Measurements from ENCODE around the gene AIMP1.

The AIMP1 gene

DNA sequence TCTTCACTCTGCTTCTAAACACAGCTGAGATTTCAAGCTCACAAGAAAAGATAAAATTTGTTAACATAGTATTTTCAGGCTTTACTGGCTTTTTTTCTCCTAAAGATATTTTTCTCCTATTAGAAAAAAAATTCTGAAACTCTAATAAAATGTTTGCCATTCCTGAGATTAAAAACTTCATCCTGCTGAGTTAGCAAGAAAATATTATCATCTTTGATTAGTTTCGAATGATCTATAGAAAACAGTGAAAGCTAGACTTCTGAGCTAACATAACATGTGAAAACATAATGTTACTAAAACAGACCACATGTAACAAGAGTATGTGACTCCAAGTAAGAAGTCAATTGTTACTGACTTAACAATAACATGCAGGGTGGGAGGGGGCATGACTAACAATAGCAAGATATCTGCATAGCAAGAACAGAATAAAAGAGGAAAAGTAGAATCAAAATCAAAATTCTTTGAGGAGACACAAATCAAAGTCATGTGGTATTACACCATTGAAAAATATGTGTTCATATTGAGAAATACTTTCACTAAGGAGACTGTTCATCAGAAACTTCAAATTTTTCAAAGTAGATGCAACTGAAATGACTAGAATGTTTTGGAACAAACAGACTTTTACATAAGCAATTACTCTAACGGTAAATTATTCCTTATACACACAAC is 14.8 kb upstream of the AIMP1 start:
- no peak overlapping the region for H3K27ac ChIP-seq

DNA sequence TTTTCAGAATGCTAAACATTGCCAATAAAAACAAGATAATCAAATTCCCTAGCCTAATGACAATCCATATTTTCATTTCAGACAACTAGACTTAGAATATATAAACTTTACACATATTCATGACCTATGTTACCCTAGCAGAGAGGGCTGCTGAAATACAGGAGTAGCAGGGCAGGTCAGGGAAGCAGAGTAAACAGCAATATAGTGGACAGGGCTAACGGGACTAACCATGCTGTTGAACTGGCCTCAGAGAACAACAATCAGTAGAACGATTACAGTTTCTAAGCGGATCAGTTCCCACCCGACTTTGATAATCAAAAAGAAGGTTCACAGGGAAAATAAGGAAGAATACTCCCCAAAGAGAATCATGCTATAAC is 14.3 kb upstream of the AIMP1 start:
- TF ChIP-seq, protein P1, sequence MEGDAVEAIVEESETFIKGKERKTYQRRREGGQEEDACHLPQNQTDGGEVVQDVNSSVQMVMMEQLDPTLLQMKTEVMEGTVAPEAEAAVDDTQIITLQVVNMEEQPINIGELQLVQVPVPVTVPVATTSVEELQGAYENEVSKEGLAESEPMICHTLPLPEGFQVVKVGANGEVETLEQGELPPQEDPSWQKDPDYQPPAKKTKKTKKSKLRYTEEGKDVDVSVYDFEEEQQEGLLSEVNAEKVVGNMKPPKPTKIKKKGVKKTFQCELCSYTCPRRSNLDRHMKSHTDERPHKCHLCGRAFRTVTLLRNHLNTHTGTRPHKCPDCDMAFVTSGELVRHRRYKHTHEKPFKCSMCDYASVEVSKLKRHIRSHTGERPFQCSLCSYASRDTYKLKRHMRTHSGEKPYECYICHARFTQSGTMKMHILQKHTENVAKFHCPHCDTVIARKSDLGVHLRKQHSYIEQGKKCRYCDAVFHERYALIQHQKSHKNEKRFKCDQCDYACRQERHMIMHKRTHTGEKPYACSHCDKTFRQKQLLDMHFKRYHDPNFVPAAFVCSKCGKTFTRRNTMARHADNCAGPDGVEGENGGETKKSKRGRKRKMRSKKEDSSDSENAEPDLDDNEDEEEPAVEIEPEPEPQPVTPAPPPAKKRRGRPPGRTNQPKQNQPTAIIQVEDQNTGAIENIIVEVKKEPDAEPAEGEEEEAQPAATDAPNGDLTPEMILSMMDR (conservative IDR thresholded peaks at IDR 0.05): no peak
- no peak overlapping the region for H3K27ac ChIP-seq

More for the DNA sequence above, 14.8 kb upstream of the AIMP1 start:
- TF ChIP-seq, protein P1 (conservative IDR thresholded peaks at IDR 0.05): no peak

DNA sequence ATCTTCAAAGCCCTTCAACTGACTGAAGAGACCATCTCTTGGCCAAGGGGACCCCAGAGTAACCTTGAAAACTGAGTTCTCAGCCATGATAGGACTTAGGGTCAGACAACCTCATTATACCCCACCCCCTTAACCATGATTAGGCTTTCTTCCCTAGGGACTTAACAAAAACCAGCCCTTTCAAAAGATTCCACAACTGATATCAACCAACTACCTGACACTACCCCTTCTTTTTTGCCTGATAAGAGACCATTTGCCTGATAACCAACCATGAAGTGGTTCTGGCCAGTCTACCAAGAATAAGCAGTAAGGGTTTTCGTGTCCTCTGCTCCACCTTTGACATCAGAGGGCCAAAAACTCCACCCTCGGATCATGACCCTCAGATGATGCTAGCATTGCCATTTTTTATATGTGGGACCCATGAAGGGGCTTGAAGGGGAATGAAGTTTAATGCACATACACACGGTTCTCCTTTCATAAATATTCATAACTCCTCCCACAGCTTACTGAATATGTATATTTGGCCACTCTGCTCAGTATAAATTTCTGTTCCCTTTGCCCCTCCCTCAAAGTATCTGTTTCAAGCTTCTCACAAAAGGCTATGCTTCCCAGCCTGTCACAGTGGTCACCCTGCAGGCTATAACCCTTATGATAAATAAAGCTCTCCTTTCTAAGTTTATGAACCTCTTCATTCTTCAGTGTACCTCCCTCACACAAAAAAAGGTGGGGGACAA is 12.6 kb upstream of the AIMP1 start:
- no peak overlapping the region for H3K27ac ChIP-seq
- TF ChIP-seq, protein P1 (conservative IDR thresholded peaks at IDR 0.05): no peak

DNA sequence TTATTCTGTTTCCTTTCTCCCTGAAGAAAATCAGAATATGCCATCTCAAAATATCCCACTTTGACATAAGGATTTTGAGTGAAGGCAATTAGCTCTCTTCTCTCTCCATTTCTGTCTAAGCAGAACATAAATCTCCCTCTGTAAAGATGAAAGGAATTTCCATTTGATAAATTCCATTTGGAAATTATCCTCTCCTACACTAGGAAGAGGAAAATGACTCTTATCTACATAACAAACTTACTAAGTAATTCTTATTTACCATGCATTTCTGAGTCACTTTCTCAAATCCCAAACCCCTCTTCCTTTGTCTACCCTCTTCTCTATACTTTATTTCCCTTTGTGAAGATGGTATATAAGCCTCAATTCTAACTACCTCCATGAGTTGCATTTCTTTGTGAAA is 11.7 kb upstream of the AIMP1 start:
- TF ChIP-seq, protein P1 (conservative IDR thresholded peaks at IDR 0.05): no peak
- H3K27ac ChIP-seq: no peak overlapping the region

DNA sequence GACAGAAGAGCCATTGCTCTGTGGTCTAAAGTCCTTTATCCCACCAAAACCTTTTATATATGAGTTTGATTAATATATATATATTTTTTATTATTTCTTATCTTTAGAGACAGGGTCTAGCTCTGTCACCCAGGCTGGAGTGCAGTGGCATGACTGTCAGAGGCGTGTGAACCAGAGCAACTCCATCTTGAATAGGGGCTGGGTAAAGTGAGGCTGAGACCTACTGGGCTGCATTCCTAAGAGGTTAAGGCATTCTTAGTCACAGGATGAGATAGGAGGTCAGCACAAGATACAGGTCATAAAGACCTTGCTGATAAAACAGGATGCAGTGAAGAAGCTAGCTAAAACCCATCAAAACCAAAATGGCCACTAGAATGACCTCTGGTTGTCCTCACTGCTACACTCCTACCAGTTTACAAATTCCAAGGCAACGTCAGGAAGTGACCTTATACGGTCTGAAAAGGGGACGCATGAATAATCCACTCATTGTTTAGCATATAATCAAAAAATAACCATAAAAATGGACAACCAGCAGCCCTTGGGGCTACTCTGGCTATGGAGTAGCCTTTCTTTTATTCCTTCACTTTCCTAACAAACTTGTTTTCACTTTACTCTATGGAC is 10.8 kb upstream of the AIMP1 start:
- H3K27ac ChIP-seq: no peak overlapping the region
- TF ChIP-seq, protein P1 (conservative IDR thresholded peaks at IDR 0.05): no peak

DNA sequence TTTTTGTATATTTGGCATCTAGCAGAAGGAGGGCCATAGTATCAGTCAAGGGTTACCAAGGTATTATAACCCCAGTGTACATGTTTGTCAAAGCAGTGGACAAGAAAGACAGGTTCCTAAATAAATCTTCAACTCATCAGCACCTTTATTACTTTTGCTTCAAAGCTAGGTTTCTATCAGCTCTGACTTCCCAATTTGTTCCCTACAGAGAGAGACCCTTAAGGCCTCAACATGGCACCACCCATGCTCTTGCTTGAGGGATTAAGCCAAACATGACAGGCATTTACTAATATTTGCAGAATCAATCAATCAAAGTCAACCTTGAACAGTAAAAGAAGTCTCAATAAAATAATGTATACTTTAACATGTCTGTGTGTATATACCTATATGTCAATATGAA is 9.8 kb upstream of the AIMP1 start:
- TF ChIP-seq, protein P1 (conservative IDR thresholded peaks at IDR 0.05): no peak
- no peak overlapping the region for H3K27ac ChIP-seq

DNA sequence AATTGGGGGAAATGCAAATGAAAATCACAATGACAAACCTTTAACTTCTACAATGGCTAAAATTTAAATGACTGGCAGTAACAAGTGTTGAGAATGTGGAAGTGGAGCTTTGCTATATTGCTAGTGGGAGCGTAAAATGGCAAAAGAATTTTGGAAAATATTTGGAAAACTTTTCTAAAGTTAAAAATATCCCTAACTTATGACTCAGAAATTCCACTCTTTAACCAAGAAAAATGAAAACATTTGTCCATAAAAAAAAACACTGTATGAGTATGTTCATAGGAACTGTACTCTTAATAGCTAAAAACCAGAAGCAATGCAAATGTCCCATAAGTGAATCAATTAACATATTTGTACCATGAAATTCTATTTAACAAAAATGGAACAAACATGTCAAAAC is 4.0 kb upstream of the AIMP1 start:
- H3K27ac ChIP-seq: no peak overlapping the region
- TF ChIP-seq, protein P1 (conservative IDR thresholded peaks at IDR 0.05): no peak
